Neural cell (in vitro differentiated cells): Measurements from ENCODE around the gene ATP1A4. TPM values are rescaled to one million over a fixed set of nuclear protein-coding genes. Genes with fewer than 3 reads are reported as not detected.

Experiments
- H2AFZ ChIP-seq: fragments of 200-600, 300-800 bp; sonication (generic), shearing (Covaris generic); 2 replicates; pipeline ENCODE4 v1.6.0; 2014; ENCODE audit warnings: low read depth, mild to moderate bottlenecking, antibody characterized with exemption, low read length, moderate library complexity
- H3F3A ChIP-seq: fragments of 200-600 bp; shearing (Covaris generic); 2 replicates; pipeline ENCODE4 v1.6.1; 2016; ENCODE audit warnings: mild to moderate bottlenecking, moderate library complexity, mixed read lengths, antibody characterized with exemption, low read length; ENCODE audit not compliant: insufficient read depth, poor library complexity, severe bottlenecking
- H3K27ac ChIP-seq: fragments of 200-600, 300-800 bp; sonication (generic), shearing (Covaris generic); 2 replicates; pipeline ENCODE4 v1.5.1; 2014; ENCODE audit warnings: mild to moderate bottlenecking, low read length, moderate library complexity
- H3K27me3 ChIP-seq: fragments of 300-800, 200-600 bp; sonication (generic), shearing (Covaris generic); 2 replicates; pipeline ENCODE4 v1.6.0; 2014; ENCODE audit warnings: mild to moderate bottlenecking, low read depth, low read length, moderate library complexity; ENCODE audit not compliant: insufficient read depth
- H3K36me3 ChIP-seq: fragments of 300-800, 200-600 bp; sonication (generic), shearing (Covaris generic); 2 replicates; pipeline ENCODE4 v1.5.1; 2014; ENCODE audit warnings: mild to moderate bottlenecking, antibody characterized with exemption, low read length, moderate library complexity; ENCODE audit not compliant: insufficient read depth
- H3K4me2 ChIP-seq: fragments of 300-800, 200-600 bp; sonication (generic), shearing (Covaris generic); 2 replicates; pipeline ENCODE4 v1.6.0; 2014; ENCODE audit warnings: mild to moderate bottlenecking, low read length
- H3K4me3 ChIP-seq: fragments of 300-800, 200-600 bp; sonication (generic), shearing (Covaris generic); 2 replicates; pipeline ENCODE4 v1.5.1; 2014; ENCODE audit warnings: mild to moderate bottlenecking, low read length, moderate library complexity
- H3K79me2 ChIP-seq: fragments of 200-600 bp; shearing (Covaris generic); replicated peaks from 2 replicates; pipeline ENCODE4 v1.6.0; 2014; ENCODE audit warnings: mild to moderate bottlenecking, low read length, moderate library complexity; ENCODE audit not compliant: insufficient read depth
- H3K9ac ChIP-seq: fragments of 300-800, 200-600 bp; sonication (generic), shearing (Covaris generic); 2 replicates; pipeline ENCODE4 v1.6.1; 2016; ENCODE audit warnings: mild to moderate bottlenecking, low read length, mixed read lengths
- H3K9me2 ChIP-seq: fragments of 200-600 bp; shearing (Covaris generic); 2 replicates; pipeline ENCODE4 v1.6.1; 2016; ENCODE audit warnings: mild to moderate bottlenecking, low read length, mixed read lengths; ENCODE audit not compliant: insufficient read depth
- H3K9me3 ChIP-seq: fragments of 200-600, 300-800 bp; sonication (generic), shearing (Covaris generic); 2 replicates; pipeline ENCODE4 v1.6.1; 2016; ENCODE audit warnings: mild to moderate bottlenecking, mixed run types, low read length, moderate library complexity, mixed read lengths
- H4K20me1 ChIP-seq: fragments of 200-600 bp; shearing (Covaris generic); 2 replicates; pipeline ENCODE4 v1.6.1; 2016; ENCODE audit warnings: mild to moderate bottlenecking, mixed run types; ENCODE audit not compliant: insufficient read depth
- CTCF ChIP-seq: fragments of 450-650 bp; IDR thresholded peaks from 2 replicates; pipeline ENCODE4 v1.5.1; 2014; ENCODE audit warnings: antibody characterized with exemption, mild to moderate bottlenecking, moderate library complexity; ENCODE audit not compliant: poor library complexity, severe bottlenecking
- EP300 ChIP-seq: fragments of 450-650 bp; conservative IDR thresholded peaks from 2 replicates; pipeline ENCODE4 v1.6.1; 2014; ENCODE audit warnings: antibody characterized with exemption, mild to moderate bottlenecking, moderate library complexity; ENCODE audit not compliant: poor library complexity, severe bottlenecking
- EZH2 ChIP-seq: fragments of 200-600, 300-800 bp; shearing (Covaris generic), sonication (generic); IDR thresholded peaks from 2 replicates; pipeline ENCODE4 v1.6.1; 2014; ENCODE audit warnings: antibody characterized with exemption, low read length, borderline replicate concordance, mild to moderate bottlenecking; ENCODE audit not compliant: insufficient read depth, poor library complexity, severe bottlenecking
- MXI1 ChIP-seq: fragments of 450-650 bp; conservative IDR thresholded peaks from 2 replicates; pipeline ENCODE4 v1.6.1; 2014; ENCODE audit warnings: antibody characterized with exemption, mild to moderate bottlenecking; ENCODE audit not compliant: poor library complexity, severe bottlenecking
- POLR2AphosphoS5 ChIP-seq: IDR thresholded peaks from 2 replicates; pipeline ENCODE4 v1.6.1; 2012
- RAD21 ChIP-seq: fragments of 450-650 bp; conservative IDR thresholded peaks from 2 replicates; pipeline ENCODE4 v1.6.1; 2014; ENCODE audit warnings: antibody characterized with exemption, mild to moderate bottlenecking, moderate library complexity
- SMC3 ChIP-seq: fragments of 450-650 bp; conservative IDR thresholded peaks from 2 replicates; pipeline ENCODE4 v1.6.1; 2014; ENCODE audit warnings: antibody characterized with exemption, mild to moderate bottlenecking, moderate library complexity; ENCODE audit not compliant: poor library complexity
- TAF1 ChIP-seq: IDR thresholded peaks from 2 replicates; pipeline ENCODE4 v1.6.1; 2012; ENCODE audit warnings: low read depth
- polyA plus RNA-seq: library from polyadenylated mRNA; depleted of rRNA; stranded (reverse); fragments of >200 nt; gene quantifications from 2 replicates; pipeline ENCODE4 v1.2.3, GENCODE V29; 2014
- TF ChIP-seq, protein P1 (sequence below): IDR thresholded peaks from 2 replicates; pipeline ENCODE4 v1.6.1; 2012; ENCODE audit warnings: borderline replicate concordance

ATP1A4 gene
- polyA plus RNA-seq, 1 donor from 2014 or later, result not detected

DNA sequence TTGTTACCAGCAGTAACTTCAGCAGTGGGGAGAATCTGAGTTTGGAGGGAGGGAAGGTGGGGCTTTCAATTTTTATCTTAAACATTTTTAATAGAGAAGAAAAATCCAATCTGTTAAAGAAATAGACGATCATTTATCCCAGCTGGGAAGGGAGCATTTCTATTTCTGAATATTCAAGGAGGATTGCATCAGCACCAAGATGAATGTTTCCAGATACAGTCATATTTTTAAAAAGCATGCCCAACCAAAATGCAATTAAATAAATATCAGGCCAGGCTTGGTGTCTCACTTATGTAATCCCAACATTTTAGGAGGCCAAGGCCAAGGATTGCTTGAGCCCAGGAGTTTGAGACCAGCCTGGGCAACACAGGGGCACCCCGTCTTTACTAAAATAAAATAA lies 1.7 kb upstream of the ATP1A4 start:
- Histone ChIP-seq H4K20me1 (no peaks in the 10 kb centered on the region), H3K4me3 (no peak overlapping the region), H3K9me2 (no peaks in the 10 kb centered on the region), H2AFZ (no peak overlapping the region), H3F3A (no peaks in the 10 kb centered on the region), H3K36me3 (no peaks in the 10 kb centered on the region), H3K9me3 (no peaks in the 10 kb centered on the region), H3K79me2 (no peaks in the 10 kb centered on the region), H3K27me3 (no peaks in the 10 kb centered on the region), H3K4me2 (no peak overlapping the region), H3K9ac (no peak overlapping the region), H3K27ac (no peak overlapping the region)
- TF ChIP-seq TAF1 (no peak), CTCF (no peak), EZH2 (no peak), EP300 (no peak), SMC3 (no peak), POLR2AphosphoS5 (no peak)
- TF ChIP-seq, protein P1, sequence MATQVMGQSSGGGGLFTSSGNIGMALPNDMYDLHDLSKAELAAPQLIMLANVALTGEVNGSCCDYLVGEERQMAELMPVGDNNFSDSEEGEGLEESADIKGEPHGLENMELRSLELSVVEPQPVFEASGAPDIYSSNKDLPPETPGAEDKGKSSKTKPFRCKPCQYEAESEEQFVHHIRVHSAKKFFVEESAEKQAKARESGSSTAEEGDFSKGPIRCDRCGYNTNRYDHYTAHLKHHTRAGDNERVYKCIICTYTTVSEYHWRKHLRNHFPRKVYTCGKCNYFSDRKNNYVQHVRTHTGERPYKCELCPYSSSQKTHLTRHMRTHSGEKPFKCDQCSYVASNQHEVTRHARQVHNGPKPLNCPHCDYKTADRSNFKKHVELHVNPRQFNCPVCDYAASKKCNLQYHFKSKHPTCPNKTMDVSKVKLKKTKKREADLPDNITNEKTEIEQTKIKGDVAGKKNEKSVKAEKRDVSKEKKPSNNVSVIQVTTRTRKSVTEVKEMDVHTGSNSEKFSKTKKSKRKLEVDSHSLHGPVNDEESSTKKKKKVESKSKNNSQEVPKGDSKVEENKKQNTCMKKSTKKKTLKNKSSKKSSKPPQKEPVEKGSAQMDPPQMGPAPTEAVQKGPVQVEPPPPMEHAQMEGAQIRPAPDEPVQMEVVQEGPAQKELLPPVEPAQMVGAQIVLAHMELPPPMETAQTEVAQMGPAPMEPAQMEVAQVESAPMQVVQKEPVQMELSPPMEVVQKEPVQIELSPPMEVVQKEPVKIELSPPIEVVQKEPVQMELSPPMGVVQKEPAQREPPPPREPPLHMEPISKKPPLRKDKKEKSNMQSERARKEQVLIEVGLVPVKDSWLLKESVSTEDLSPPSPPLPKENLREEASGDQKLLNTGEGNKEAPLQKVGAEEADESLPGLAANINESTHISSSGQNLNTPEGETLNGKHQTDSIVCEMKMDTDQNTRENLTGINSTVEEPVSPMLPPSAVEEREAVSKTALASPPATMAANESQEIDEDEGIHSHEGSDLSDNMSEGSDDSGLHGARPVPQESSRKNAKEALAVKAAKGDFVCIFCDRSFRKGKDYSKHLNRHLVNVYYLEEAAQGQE, result no peak

DNA sequence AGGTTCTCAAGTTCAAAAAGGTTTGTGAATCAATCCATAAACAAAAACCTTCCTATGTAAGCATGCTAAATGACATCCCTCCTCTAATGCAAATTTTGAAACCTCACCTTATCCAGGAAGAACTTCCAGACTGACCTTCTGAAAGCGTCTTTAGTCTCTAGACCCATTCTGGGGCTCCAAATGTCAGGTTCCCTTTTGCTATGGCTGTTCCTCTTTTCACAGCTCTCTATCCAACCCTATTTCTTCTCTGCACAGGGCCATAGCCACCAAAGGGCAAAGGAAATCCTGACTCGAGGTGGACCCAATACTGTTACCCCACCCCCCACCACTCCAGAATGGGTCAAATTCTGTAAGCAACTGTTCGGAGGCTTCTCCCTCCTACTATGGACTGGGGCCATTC lies 3.4 kb downstream of the ATP1A4 start:
- no peaks in the 10 kb centered on the region for H4K20me1 ChIP-seq
- H3K4me2 ChIP-seq, result no peak overlapping the region
- no peak overlapping the region for H2AFZ ChIP-seq
- H3K9me2 ChIP-seq, result no peaks in the 10 kb centered on the region
- H3K4me3 ChIP-seq, result no peak overlapping the region
- TF ChIP-seq EP300, result no peak
- TF ChIP-seq, protein P1, result no peak
- TF ChIP-seq POLR2AphosphoS5, result no peak
- TF ChIP-seq CTCF, result no peak
- no peak for TF ChIP-seq RAD21
- no peak for TF ChIP-seq TAF1
- TF ChIP-seq EZH2, result no peak
- TF ChIP-seq MXI1, result no peak
- no peaks in the 10 kb centered on the region for H3K27me3 ChIP-seq
- H3K36me3 ChIP-seq, result no peaks in the 10 kb centered on the region
- no peaks in the 10 kb centered on the region for H3K9me3 ChIP-seq
- H3F3A ChIP-seq, result no peaks in the 10 kb centered on the region
- H3K27ac ChIP-seq, result no peak overlapping the region
- H3K79me2 ChIP-seq, result no peaks in the 10 kb centered on the region
- H3K9ac ChIP-seq, result no peak overlapping the region
